Aorta (tissue), 5 donors: ENCODE results near the gene SOCS1. TPM values are rescaled to one million over a fixed set of nuclear protein-coding genes. Genes with fewer than 3 reads are reported as not detected.
A peak's percentile ranks its signal among the peaks of the same experiment; 100 is the strongest.

Experiments
- ATAC-seq: fragments of 200-7000 bp; cut with Tn5 transposase; one replicate; pipeline ENCODE4 v1.9.1; 2022; ENCODE audit warnings: moderate library complexity; ENCODE audit not compliant: low FRiP score
- DNase-seq, 2 donors: peaks; one replicate each; pipeline ENCODE4 v3.0.0-alpha.2; 2020
- H3K27ac ChIP-seq, 2 donors: one replicate each; pipeline ENCODE4 v1.5.1; 2013; ENCODE audit warnings: low read length in 2 of 2, mild to moderate bottlenecking in 2 of 2, moderate library complexity in 2 of 2, control low read depth in 1 of 2, inconsistent platforms in 1 of 2, low read depth in 1 of 2
- H3K27me3 ChIP-seq, 2 donors: one replicate each; pipeline ENCODE4 v1.6.1; 2013; ENCODE audit warnings: control low read depth in 1 of 2, low read length in 1 of 2, mild to moderate bottlenecking in 1 of 2, moderate library complexity in 1 of 2; ENCODE audit not compliant: insufficient read depth in 2 of 2, control insufficient read depth in 1 of 2
- H3K36me3 ChIP-seq, 2 donors: one replicate each; pipeline ENCODE4 v1.6.1; 2013; ENCODE audit warnings: control low read depth in 1 of 2, low read length in 1 of 2, mild to moderate bottlenecking in 1 of 2; ENCODE audit not compliant: insufficient read depth in 2 of 2, control insufficient read depth in 1 of 2
- H3K4me1 ChIP-seq, 2 donors: one replicate each; pipeline ENCODE4 v1.6.1; 2013; ENCODE audit warnings: low read length in 2 of 2, control low read depth in 1 of 2, mild to moderate bottlenecking in 1 of 2, moderate library complexity in 1 of 2; ENCODE audit not compliant: insufficient read depth in 2 of 2, control insufficient read depth in 1 of 2
- H3K4me3 ChIP-seq, 2 donors: one replicate each; pipeline ENCODE4 v1.5.1; 2013; ENCODE audit warnings: low read length in 2 of 2, control low read depth in 1 of 2, mild to moderate bottlenecking in 1 of 2
- H3K9me3 ChIP-seq: one replicate; pipeline ENCODE4 v1.6.1; 2013; ENCODE audit warnings: mild to moderate bottlenecking, low read length; ENCODE audit not compliant: control insufficient read depth
- WGBS, 2 donors: extraction: QIAGEN DNeasy Blood & Tissue Kit; methylation state at CpG; one replicate each; pipeline ENCODE4 v1.1.7; 2013; 5-methylcytosine and 5-hydroxymethylcytosine counted together
- intact Hi-C, 2 donors: fragments of 100-400 bp; cut with DNase I; formaldehyde crosslinking; loops; one replicate each; pipeline versions ENCODE4 v1.14.2 to v1.15.0; 2022
- polyA plus RNA-seq, 2 donors: library from polyadenylated mRNA; stranded (reverse); fragments of 200-250 nt; gene quantifications; one replicate each; pipeline ENCODE4 v1.2.3, GENCODE V29; 2013
- total RNA-seq, 2 donors: library from RNA; stranded (reverse); fragmentation: NEBNext Ultra II Directional; extraction: Animal tissue kit (Norgen Biotek cat#: 25700); gene quantifications; one replicate each; pipeline ENCODE4 v1.2.1, GENCODE V29; 2021
- donor health status: healthy with polysubstance abuse.
- donor health status: Bipolar disorder and iron deficiency.
- donor health status: DM: no; HTN: no; CAD: no.
- donor health status: DM: no; HTN: no; CAD: no.
- donor health status: DM: yes; HTN: yes; CAD: no.

SOCS1 gene
- total and polyA plus RNA-seq, 4 donors, result 1.5 to 6.4 (median 3.5) TPM

GRCh38 chr16:11240636-11241473, 15.1 kb downstream of the SOCS1 start:
- peak overlapping the region in 1 of 2 donors; percentile 27 for H3K27ac ChIP-seq
- H3K4me1 ChIP-seq, result no peaks in the 10 kb centered on the region
- H3K4me3 ChIP-seq, result no peak overlapping the region
- intact Hi-C loops, result no loop called here
- H3K36me3 ChIP-seq, result no peaks in the 10 kb centered on the region
- H3K9me3 ChIP-seq, result no peaks in the 10 kb centered on the region
- WGBS, 2 donors, result 39 to 40% methylated on average over 10 of the region's 10 CpGs
- H3K27me3 ChIP-seq, result no peaks in the 10 kb centered on the region
- ATAC-seq (peak; percentile 33), DNase-seq (peak in 1 of 2 donors; percentile 48)

- no peak for DNase-seq
- Histone ChIP-seq H3K27ac (no peak overlapping the region), H3K36me3 (no peaks in the 10 kb centered on the region), H3K27me3 (no peaks in the 10 kb centered on the region), H3K4me1 (no peaks in the 10 kb centered on the region), H3K4me3 (no peak overlapping the region), H3K9me3 (no peaks in the 10 kb centered on the region)
- WGBS, 2 donors, result 80% methylated on average over 10 of the region's 10 CpGs
- no peak for ATAC-seq
- intact Hi-C loops, result no loop called here
Measured at GRCh38 chr16:11239644-11240632, 16.1 kb downstream of the SOCS1 start.

GRCh38 chr16:11238272-11239202, 17.5 kb downstream of the SOCS1 start:
- ATAC-seq, result no peak
- H3K36me3 ChIP-seq, result no peaks in the 10 kb centered on the region
- intact Hi-C loops, result no loop called here
- 97 to 98% methylated on average over 15 of the region's 15 CpGs for WGBS, 2 donors
- H3K27me3 ChIP-seq, result no peaks in the 10 kb centered on the region
- H3K4me1 ChIP-seq, result no peaks in the 10 kb centered on the region
- no peaks in the 10 kb centered on the region for H3K9me3 ChIP-seq
- no peak overlapping the region for H3K4me3 ChIP-seq
- DNase-seq, result no peak
- no peak overlapping the region for H3K27ac ChIP-seq

- Histone ChIP-seq H3K4me3 (no peak overlapping the region), H3K36me3 (no peaks in the 10 kb centered on the region), H3K27ac (no peak overlapping the region), H3K4me1 (no peaks in the 10 kb centered on the region), H3K9me3 (no peaks in the 10 kb centered on the region), H3K27me3 (no peaks in the 10 kb centered on the region)
- WGBS, 2 donors, result 73 to 81% methylated on average over 10 of the region's 10 CpGs
- intact Hi-C loops, result no loop called here
- ATAC-seq, result no peak
- DNase-seq, result no peak
Measured at GRCh38 chr16:11236461-11237254, 19.3 kb downstream of the SOCS1 start.

- no peak overlapping the region for H3K27ac ChIP-seq
- no peaks in the 10 kb centered on the region for H3K4me1 ChIP-seq
- H3K4me3 ChIP-seq, result no peak overlapping the region
- ATAC-seq (no peak), DNase-seq (no peak)
- no peaks in the 10 kb centered on the region for H3K27me3 ChIP-seq
- intact Hi-C loops, result no loop called here
- no peaks in the 10 kb centered on the region for H3K36me3 ChIP-seq
- 85 to 91% methylated on average over 5 of the region's 5 CpGs for WGBS, 2 donors
- H3K9me3 ChIP-seq, result no peaks in the 10 kb centered on the region
Measured at GRCh38 chr16:11235703-11235991, 20.4 kb downstream of the SOCS1 start.

DNA sequence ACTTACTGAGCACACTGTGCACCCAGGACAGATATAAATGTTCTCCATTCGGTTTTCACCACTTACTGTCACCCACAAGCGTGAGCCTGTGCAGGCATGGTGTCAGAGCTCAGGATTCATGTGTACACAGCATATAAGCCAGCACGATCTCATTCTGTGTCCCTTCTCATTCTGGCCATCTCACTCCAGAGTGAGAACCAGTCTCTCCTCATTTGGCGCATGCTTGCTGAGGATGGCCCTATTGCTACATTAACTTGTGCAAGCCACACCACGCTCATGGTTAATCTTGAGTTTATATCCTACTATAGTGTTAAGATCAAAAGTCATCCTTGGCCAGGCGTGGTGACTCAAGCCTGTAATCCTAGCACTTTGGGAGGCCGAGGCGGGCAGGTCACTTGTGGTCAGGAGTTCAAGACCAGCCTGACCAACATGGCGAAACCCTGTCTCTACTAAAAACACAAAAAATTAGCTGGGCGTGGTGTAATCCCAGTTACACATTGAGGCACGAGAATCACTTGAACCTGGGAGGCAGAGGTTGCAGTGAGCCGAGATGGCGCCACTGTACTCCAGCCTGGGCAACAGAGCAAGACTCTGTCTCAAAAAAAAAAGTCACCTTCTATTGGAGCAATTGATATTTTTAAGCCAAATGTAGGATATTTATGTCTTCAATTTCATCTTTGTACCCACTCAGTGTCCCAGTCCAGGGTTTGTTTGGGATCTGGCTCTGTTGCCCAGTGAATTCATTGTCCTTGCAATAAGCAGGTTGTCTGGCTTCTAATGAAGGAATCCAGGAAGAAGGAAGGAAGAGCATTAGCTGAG, 20.9 kb downstream of the SOCS1 start:
- no peak for ATAC-seq

GRCh38 chr16:11233727-11234376, 22.2 kb downstream of the SOCS1 start:
- Histone ChIP-seq H3K9me3 (no peaks in the 10 kb centered on the region), H3K4me3 (no peak overlapping the region), H3K27ac (no peak overlapping the region), H3K27me3 (no peaks in the 10 kb centered on the region), H3K36me3 (no peaks in the 10 kb centered on the region), H3K4me1 (no peaks in the 10 kb centered on the region)
- DNase-seq, result no peak
- WGBS, 2 donors, result 94 to 95% methylated on average over 8 of the region's 8 CpGs
- intact Hi-C loops, result no loop called here
- ATAC-seq, result no peak

More for the DNA sequence above, 20.9 kb downstream of the SOCS1 start:
- Histone ChIP-seq H3K36me3 (no peaks in the 10 kb centered on the region), H3K4me3 (no peak overlapping the region), H3K9me3 (no peaks in the 10 kb centered on the region), H3K4me1 (no peaks in the 10 kb centered on the region), H3K27ac (no peak overlapping the region), H3K27me3 (no peaks in the 10 kb centered on the region)
- DNase-seq, result no peak
- intact Hi-C loops, result no loop called here
- WGBS, 2 donors, result 93 to 95% methylated on average over 13 of the region's 13 CpGs
